GM12878 (cell line): Measurements from ENCODE around the gene HLA-B. TPM values are rescaled to one million over a fixed set of nuclear protein-coding genes. Genes with fewer than 3 reads are reported as not detected.

Experiments
- ATF7 ChIP-seq: fragments of 450-650 bp; IDR thresholded peaks from 2 replicates; pipeline ENCODE4 v1.6.1; 2016; ENCODE audit warnings: low read depth, mild to moderate bottlenecking
- CEBPB ChIP-seq, 2 experiments: fragments of 150-350 bp in 1 of 2; IDR thresholded peaks; 2 replicates each; pipeline ENCODE4 v1.6.1; 2012 to 2014; ENCODE audit warnings: low read depth in 2 of 2, low read length in 2 of 2, borderline replicate concordance in 1 of 2, inconsistent platforms in 1 of 2
- CUX1 ChIP-seq: IDR thresholded peaks from 2 replicates; pipeline ENCODE4 v1.6.1; 2012; ENCODE audit warnings: improper control_type of control experiment, low read depth, low read length; ENCODE audit not compliant: insufficient replicate concordance
- MYC ChIP-seq: IDR thresholded peaks from 2 replicates; pipeline ENCODE4 v1.6.1; 2011; ENCODE audit warnings: mild to moderate bottlenecking, low read length, moderate library complexity, inconsistent platforms; ENCODE audit not compliant: insufficient read depth, insufficient replicate concordance, insufficient read length, severe bottlenecking
- NR2C1 ChIP-seq: fragments of 450-650 bp; IDR thresholded peaks from 2 replicates; pipeline ENCODE4 v1.6.1; 2017; ENCODE audit warnings: antibody characterized with exemption, mild to moderate bottlenecking, moderate library complexity
- RFX5 ChIP-seq: IDR thresholded peaks from 2 replicates; pipeline ENCODE4 v1.6.1; 2011; ENCODE audit warnings: low read depth, low read length, improper control_type of control experiment
- SKIL ChIP-seq: fragments of 450-650 bp; IDR thresholded peaks from 2 replicates; pipeline ENCODE4 v1.6.1; 2017; ENCODE audit warnings: mild to moderate bottlenecking, low read depth, inconsistent platforms; ENCODE audit not compliant: poor library complexity, severe bottlenecking
- WRNIP1 ChIP-seq: IDR thresholded peaks from 2 replicates; pipeline ENCODE4 v1.6.1; 2011; ENCODE audit warnings: low read depth, low read length, improper control_type of control experiment, borderline replicate concordance
- ZNF217 ChIP-seq: fragments of 450-650 bp; IDR thresholded peaks from 2 replicates; pipeline ENCODE4 v1.6.1; 2017; ENCODE audit warnings: antibody characterized with exemption, mild to moderate bottlenecking
- ZSCAN29 ChIP-seq: fragments of 450-650 bp; IDR thresholded peaks from 2 replicates; pipeline ENCODE4 v1.6.1; 2017; ENCODE audit warnings: mild to moderate bottlenecking, moderate library complexity
- polyA plus RNA-seq, 11 experiments: library from polyadenylated mRNA; depleted of rRNA in 4 of 11; unstranded in 6 of 11; stranded (reverse) in 5 of 11; fragments of >200 nt; fragmentation: Nextera tagmentation in 4 of 11; fragmentation: Illumina TruSeq in 1 of 11; extraction: Ambion mirVana in 4 of 11; extraction: Trizol in 1 of 11; gene quantifications; 1 replicate in 1 of 11; 2 replicates in 10 of 11; pipeline versions ENCODE4 v1.2.1 to v1.2.3, GENCODE V29; 2011 to 2016; ENCODE audit warnings: inconsistent platforms in 2 of 11, missing spikeins in 2 of 11, low read depth in 1 of 11
- total RNA-seq, 4 experiments: library from RNA; depleted of rRNA in 3 of 4; stranded (reverse); fragments of >200 nt in 3 of 4; fragmentation: Illumina TruSeq in 1 of 4; extraction: Trizol in 1 of 4; gene quantifications; 2 replicates each; pipeline versions ENCODE4 v1.2.1 to v1.2.3, GENCODE V29; 2013 to 2021
- TF ChIP-seq, protein P1 (sequence below): fragments of 450-650 bp; IDR thresholded peaks from 2 replicates; pipeline ENCODE4 v1.6.1; 2018; ENCODE audit warnings: mild to moderate bottlenecking, low read depth, moderate library complexity; ENCODE audit not compliant: partially characterized antibody
- TF ChIP-seq, protein P2 (sequence below): IDR thresholded peaks from 2 replicates; pipeline ENCODE4 v1.6.1; 2011; ENCODE audit warnings: low read depth, mild to moderate bottlenecking, low read length, moderate library complexity, borderline replicate concordance; ENCODE audit errors: extremely low read depth
- TF ChIP-seq, protein P3 (sequence below): fragments of 450-650 bp; IDR thresholded peaks from 2 replicates; pipeline ENCODE4 v1.6.1; 2018; ENCODE audit warnings: borderline replicate concordance, mild to moderate bottlenecking; ENCODE audit not compliant: partially characterized antibody

Gene HLA-B
- total and polyA plus RNA-seq, 10 of the 15 experiments (the other 5 are each of a cell fraction or from before 2014, with no cell fraction given) = 820 to 5,128 (median 3,370) TPM

DNA sequence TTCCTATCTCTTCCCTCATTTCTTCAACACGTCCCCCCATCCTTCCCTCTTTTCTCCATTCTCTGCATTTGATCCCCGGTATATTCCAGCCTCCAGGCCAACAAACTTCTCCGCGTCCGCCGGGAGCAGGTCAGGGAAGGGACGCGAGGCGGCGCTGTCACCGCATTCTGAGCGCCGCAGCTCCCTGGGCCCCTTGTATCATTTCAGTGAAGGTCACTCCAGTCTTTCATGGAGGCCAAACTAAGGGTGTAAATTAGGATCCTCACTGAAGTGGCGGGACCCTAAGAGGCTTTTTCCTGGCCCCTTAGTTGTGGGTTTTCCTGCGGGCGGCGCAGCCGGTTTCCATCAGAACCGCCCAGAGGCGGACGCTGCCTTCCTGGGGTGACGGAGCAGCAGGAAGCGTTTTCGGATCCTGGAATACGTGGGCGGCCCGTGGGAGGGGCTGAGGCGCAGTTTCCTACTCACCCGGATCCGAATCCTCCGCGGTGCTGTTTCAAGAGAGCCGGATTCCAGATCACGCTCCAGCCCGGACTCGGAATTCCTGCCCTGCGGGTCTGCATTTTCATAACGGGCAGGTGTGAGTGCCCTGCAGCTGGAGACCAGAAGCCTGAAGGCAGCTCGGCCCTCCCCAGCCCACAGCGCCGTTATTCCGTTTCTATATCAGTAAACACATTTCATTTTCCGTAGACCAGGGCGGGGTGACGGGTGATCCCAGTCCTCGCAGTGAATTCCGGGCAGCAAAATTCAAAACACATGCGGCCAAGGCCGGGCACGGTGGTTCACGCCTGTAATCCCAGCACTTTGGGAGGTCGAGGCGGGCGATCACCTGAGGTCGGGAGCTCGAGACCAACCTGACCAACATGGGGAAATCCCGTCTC is 42.8 kb upstream of the HLA-B start (continued):
- TF ChIP-seq ZNF217 = no peak
- TF ChIP-seq NR2C1 = no peak
- TF ChIP-seq, protein P1, sequence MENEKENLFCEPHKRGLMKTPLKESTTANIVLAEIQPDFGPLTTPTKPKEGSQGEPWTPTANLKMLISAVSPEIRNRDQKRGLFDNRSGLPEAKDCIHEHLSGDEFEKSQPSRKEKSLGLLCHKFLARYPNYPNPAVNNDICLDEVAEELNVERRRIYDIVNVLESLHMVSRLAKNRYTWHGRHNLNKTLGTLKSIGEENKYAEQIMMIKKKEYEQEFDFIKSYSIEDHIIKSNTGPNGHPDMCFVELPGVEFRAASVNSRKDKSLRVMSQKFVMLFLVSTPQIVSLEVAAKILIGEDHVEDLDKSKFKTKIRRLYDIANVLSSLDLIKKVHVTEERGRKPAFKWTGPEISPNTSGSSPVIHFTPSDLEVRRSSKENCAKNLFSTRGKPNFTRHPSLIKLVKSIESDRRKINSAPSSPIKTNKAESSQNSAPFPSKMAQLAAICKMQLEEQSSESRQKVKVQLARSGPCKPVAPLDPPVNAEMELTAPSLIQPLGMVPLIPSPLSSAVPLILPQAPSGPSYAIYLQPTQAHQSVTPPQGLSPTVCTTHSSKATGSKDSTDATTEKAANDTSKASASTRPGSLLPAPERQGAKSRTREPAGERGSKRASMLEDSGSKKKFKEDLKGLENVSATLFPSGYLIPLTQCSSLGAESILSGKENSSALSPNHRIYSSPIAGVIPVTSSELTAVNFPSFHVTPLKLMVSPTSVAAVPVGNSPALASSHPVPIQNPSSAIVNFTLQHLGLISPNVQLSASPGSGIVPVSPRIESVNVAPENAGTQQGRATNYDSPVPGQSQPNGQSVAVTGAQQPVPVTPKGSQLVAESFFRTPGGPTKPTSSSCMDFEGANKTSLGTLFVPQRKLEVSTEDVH = no peak
- TF ChIP-seq, protein P2, sequence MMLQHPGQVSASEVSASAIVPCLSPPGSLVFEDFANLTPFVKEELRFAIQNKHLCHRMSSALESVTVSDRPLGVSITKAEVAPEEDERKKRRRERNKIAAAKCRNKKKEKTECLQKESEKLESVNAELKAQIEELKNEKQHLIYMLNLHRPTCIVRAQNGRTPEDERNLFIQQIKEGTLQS = no peak
- TF ChIP-seq ZSCAN29 = peak; percentile 37; the same call in 1 of the 2 replicates
- no peak for TF ChIP-seq WRNIP1
- TF ChIP-seq CUX1 = no peak
- TF ChIP-seq SKIL = no peak
- TF ChIP-seq MYC = no peak
- no peak for TF ChIP-seq CEBPB (IDR thresholded peaks at IDR 0.05; ENCODE audit: borderline replicate concordance in 1 of 2, low read depth in 2 of 2, low read length in 2 of 2)
- TF ChIP-seq ATF7 = no peak; the same call in 1 of the 2 replicates
- no peak for TF ChIP-seq RFX5
- TF ChIP-seq, protein P3, sequence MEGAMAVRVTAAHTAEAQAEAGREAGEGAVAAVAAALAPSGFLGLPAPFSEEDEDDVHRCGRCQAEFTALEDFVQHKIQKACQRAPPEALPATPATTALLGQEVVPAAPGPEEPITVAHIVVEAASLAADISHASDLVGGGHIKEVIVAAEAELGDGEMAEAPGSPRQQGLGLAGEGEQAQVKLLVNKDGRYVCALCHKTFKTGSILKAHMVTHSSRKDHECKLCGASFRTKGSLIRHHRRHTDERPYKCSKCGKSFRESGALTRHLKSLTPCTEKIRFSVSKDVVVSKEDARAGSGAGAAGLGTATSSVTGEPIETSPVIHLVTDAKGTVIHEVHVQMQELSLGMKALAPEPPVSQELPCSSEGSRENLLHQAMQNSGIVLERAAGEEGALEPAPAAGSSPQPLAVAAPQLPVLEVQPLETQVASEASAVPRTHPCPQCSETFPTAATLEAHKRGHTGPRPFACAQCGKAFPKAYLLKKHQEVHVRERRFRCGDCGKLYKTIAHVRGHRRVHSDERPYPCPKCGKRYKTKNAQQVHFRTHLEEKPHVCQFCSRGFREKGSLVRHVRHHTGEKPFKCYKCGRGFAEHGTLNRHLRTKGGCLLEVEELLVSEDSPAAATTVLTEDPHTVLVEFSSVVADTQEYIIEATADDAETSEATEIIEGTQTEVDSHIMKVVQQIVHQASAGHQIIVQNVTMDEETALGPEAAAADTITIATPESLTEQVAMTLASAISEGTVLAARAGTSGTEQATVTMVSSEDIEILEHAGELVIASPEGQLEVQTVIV = no peak
